ENCODE measurements around the gene ZNF511. TPM values are rescaled to one million over a fixed set of nuclear protein-coding genes. Genes with fewer than 3 reads are reported as not detected.

ZNF511 gene
- total and polyA plus RNA-seq, 2 of the 4 experiments (the other 2 are of a cell fraction) = 13.6 to 32.6 TPM

DNA sequence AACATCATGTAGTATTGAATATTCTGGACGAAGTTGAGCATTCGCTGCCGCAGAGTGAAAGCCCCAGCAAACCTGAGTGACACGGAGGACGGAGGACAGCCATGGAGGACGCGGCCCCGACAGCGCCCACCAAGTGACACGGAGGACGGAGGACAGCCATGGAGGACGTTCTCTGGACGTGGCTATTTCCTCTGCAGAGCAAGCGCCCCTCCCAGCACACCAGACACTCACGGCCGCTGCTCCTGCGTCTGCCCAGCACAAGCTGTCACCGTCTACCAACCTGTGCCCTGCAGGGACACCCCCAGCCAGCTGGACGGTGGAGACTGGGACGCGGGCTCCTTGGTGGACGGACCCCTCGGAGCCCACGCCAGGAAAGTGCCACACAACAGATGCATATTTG is 24.8 kb upstream of the ZNF511 start:
- Histone ChIP-seq H2BK5ac (ENCODE audit: low read depth, low read length, poor library complexity, severe bottlenecking) (no peak overlapping the region), H3K36me3 (ENCODE audit: control insufficient read depth, insufficient read depth, low read length) (peaks cover 75% of the 10 kb centered on the region), H3K4me3 (ENCODE audit: insufficient read depth, low read depth, low read length) (no peak overlapping the region), H2BK15ac (ENCODE audit: low read depth, low read length) (no peak overlapping the region), H3K9ac (ENCODE audit: low read depth, low read length) (no peak overlapping the region), H4K91ac (ENCODE audit: insufficient read depth, low read depth, low read length) (no peak overlapping the region), H3K9me1 (ENCODE audit: insufficient read depth, low read length) (no peaks in the 10 kb centered on the region), H3K23ac (ENCODE audit: low read depth, low read length) (no peak overlapping the region), H3K4me1 (ENCODE audit: control insufficient read depth, insufficient read depth, low read length) (no peaks in the 10 kb centered on the region), H2BK20ac (ENCODE audit: low read depth, low read length) (no peak overlapping the region), H2AFZ (replicated peaks; ENCODE audit: low read length, poor library complexity) (no peak overlapping the region), H3K27ac (ENCODE audit: insufficient read depth, low read length) (no peak overlapping the region), H3K18ac (ENCODE audit: low read depth, low read length) (no peak overlapping the region), H2BK120ac (ENCODE audit: low read depth, low read length) (no peak overlapping the region), H3K14ac (replicated peaks; ENCODE audit: low read depth, low read length) (no peak overlapping the region), H2AK5ac (ENCODE audit: low read depth, low read length) (no peak overlapping the region), H4K8ac (ENCODE audit: low read depth in 2 of 2, low read length in 2 of 2) (no peak overlapping the region), H3K4ac (ENCODE audit: low read depth, low read length) (no peak overlapping the region), H4K5ac (ENCODE audit: low read depth, low read length) (no peak overlapping the region), H3K4me2 (ENCODE audit: low read depth, low read length) (no peak overlapping the region), H3K79me1 (ENCODE audit: low read depth in 1 of 2, low read length in 2 of 2) (peaks cover 3 to 9% of the 10 kb centered on the region in 2 experiments; a peak in 3 of 4 replicates), H3K27me3 (ENCODE audit: control insufficient read depth, insufficient read depth, low read length) (no peaks in the 10 kb centered on the region), H4K20me1 (ENCODE audit: insufficient read depth, low read length) (no peaks in the 10 kb centered on the region), H3K56ac (ENCODE audit: extremely low read depth, insufficient read depth, low read length) (no peak overlapping the region), H3K9me3 (ENCODE audit: control insufficient read depth, insufficient read depth, low read length) (no peaks in the 10 kb centered on the region), H2AK9ac (replicated peaks; ENCODE audit: low read depth, low read length, poor library complexity) (no peak overlapping the region)
- dilution Hi-C loops (cut with HindIII; ENCODE audit: low sequenced_read_pairs, unreplicated experiment) (no loop called here), in situ Hi-C loops (cut with MboI; ENCODE audit: low sequenced_read_pairs) (no loop called here), intact Hi-C loops (cut with micrococcal nuclease) (no loop called here)
- WGBS, 2 experiments (ENCODE audit: extremely low coverage in 2 of 2, insufficient read length in 1 of 2) = 99% methylated on average over 20 of the region's 24 CpGs; no CpG with 5 or more reads in 1 of the 2 experiments
- DNase-seq = no peak
- no peak for ATAC-seq (ENCODE audit: low read depth)
- no peak for TF ChIP-seq SMC3 (IDR thresholded peaks at IDR 0.05; ENCODE audit: low read depth, low read length)
- TF ChIP-seq, protein P1, sequence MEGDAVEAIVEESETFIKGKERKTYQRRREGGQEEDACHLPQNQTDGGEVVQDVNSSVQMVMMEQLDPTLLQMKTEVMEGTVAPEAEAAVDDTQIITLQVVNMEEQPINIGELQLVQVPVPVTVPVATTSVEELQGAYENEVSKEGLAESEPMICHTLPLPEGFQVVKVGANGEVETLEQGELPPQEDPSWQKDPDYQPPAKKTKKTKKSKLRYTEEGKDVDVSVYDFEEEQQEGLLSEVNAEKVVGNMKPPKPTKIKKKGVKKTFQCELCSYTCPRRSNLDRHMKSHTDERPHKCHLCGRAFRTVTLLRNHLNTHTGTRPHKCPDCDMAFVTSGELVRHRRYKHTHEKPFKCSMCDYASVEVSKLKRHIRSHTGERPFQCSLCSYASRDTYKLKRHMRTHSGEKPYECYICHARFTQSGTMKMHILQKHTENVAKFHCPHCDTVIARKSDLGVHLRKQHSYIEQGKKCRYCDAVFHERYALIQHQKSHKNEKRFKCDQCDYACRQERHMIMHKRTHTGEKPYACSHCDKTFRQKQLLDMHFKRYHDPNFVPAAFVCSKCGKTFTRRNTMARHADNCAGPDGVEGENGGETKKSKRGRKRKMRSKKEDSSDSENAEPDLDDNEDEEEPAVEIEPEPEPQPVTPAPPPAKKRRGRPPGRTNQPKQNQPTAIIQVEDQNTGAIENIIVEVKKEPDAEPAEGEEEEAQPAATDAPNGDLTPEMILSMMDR (conservative IDR thresholded peaks at IDR 0.05; ENCODE audit: low read depth, low read length) = no peak
- no peak for TF ChIP-seq POLR2A (IDR thresholded peaks at IDR 0.05; ENCODE audit: low read depth, low read length)
- TF ChIP-seq NFE2L2 (IDR thresholded peaks at IDR 0.05; ENCODE audit: low read depth, low read length) = no peak
- TF ChIP-seq RCOR1 (IDR thresholded peaks at IDR 0.05; ENCODE audit: insufficient replicate concordance, low read length) = no peak
- TF ChIP-seq CEBPB (IDR thresholded peaks at IDR 0.05; ENCODE audit: low read depth, low read length) = no peak
- TF ChIP-seq MAZ (IDR thresholded peaks at IDR 0.05; ENCODE audit: borderline replicate concordance, low read depth, low read length) = no peak
- no peak for TF ChIP-seq RAD21 (IDR thresholded peaks at IDR 0.05; ENCODE audit: low read length)
- BruUV-seq (replicated peaks) = no TSS peak
- CTCF ChIA-PET = no interaction called here
- POLR2A ChIA-PET (ENCODE audit: unreplicated experiment) = no interaction called here
